Esophagus muscularis mucosa (tissue), 4 donors: ENCODE data around the gene PPIA. TPM values are rescaled to one million over a fixed set of nuclear protein-coding genes. Genes with fewer than 3 reads are reported as not detected.
A peak's percentile ranks its signal among the peaks of the same experiment; 100 is the strongest.

Experiments
- DNase-seq: peaks from one replicate; pipeline ENCODE4 v3.0.0-alpha.2; 2017; ENCODE audit errors: extremely low spot score
- H3K27ac ChIP-seq, 4 donors: fragments of 200-600 bp; sonication (generic); replicated peaks in 1 of 4; 1 replicate in 3 of 4; 2 replicates in 1 of 4; pipeline ENCODE4 v1.5.1; 2016 to 2019; ENCODE audit warnings: mild to moderate bottlenecking in 1 of 4
- H3K27me3 ChIP-seq, 4 donors: fragments of 200-600 bp; sonication (generic); one replicate each; pipeline versions ENCODE4 v1.5.1 to v1.6.0; 2016 to 2019
- H3K36me3 ChIP-seq, 4 donors: fragments of 200-600 bp; sonication (generic); one replicate each; pipeline ENCODE4 v1.5.1; 2016 to 2019
- H3K4me1 ChIP-seq, 4 donors: fragments of 200-600 bp; sonication (generic); one replicate each; pipeline ENCODE4 v1.5.1; 2016 to 2019
- H3K4me3 ChIP-seq, 4 donors: fragments of 200-600 bp; sonication (generic); 1 replicate in 2 of 4; 2 replicates in 2 of 4; pipeline ENCODE4 v1.5.1; 2016 to 2019; ENCODE audit warnings: mild to moderate bottlenecking in 4 of 4, moderate library complexity in 1 of 4
- H3K9me3 ChIP-seq, 4 donors: fragments of 200-600 bp; sonication (generic); 1 replicate in 3 of 4; 2 replicates in 1 of 4; pipeline ENCODE4 v1.5.1; 2016 to 2019
- CTCF ChIP-seq, 3 experiments: fragments of 200-600 bp in 2 of 3; fragments of 450-650 bp in 1 of 3; sonication (generic) in 2 of 3; IDR thresholded peaks; one replicate each; pipeline ENCODE4 v1.5.1; 2017 to 2019; ENCODE audit warnings: antibody characterized with exemption in 3 of 3, mild to moderate bottlenecking in 2 of 3, moderate library complexity in 1 of 3
- EP300 ChIP-seq: sonication (generic); formaldehyde crosslinking; IDR thresholded peaks from one replicate; pipeline ENCODE4 v1.6.1; 2017; ENCODE audit warnings: antibody characterized with exemption
- POLR2A ChIP-seq: fragments of 450-650 bp; IDR thresholded peaks from one replicate; pipeline ENCODE4 v1.6.1; 2017; ENCODE audit warnings: antibody characterized with exemption, moderate library complexity, mild to moderate bottlenecking, low read depth
- POLR2AphosphoS5 ChIP-seq, 2 donors: sonication (generic); formaldehyde crosslinking; IDR thresholded peaks; one replicate each; pipeline ENCODE4 v1.6.1; 2017; ENCODE audit warnings: antibody characterized with exemption in 2 of 2
- WGBS: methylation state at CpG from one replicate; pipeline ENCODE4 v1.1.5; 2018; 5-methylcytosine and 5-hydroxymethylcytosine counted together
- intact Hi-C: fragments of 100-400 bp; cut with DNase I; formaldehyde crosslinking; loops from one replicate; pipeline ENCODE4 v1.15.1; 2023
- total RNA-seq, 4 donors: library from RNA; depleted of rRNA; stranded (reverse); fragments of >200 nt; gene quantifications; one replicate each; pipeline versions ENCODE4 v1.1.0 to v1.2.1, GENCODE V29; 2016

The PPIA gene
- total RNA-seq, 4 donors from 2014 or later, result 1,223 to 1,666 (median 1,462) TPM

GRCh38 chr7:44766416-44766801, 30.1 kb upstream of the PPIA start:
- Histone ChIP-seq H3K27me3 (no peaks in the 10 kb centered on the region), H3K36me3 (peaks cover 52 to 65% (median 64%) of the 10 kb centered on the region in 4 donors), H3K4me1 (peaks cover 36 to 57% (median 49%) of the 10 kb centered on the region in 4 donors), H3K27ac (peak overlapping the region in 3 of 4 donors; percentile 7 to 83 (median 77)), H3K9me3 (no peaks in the 10 kb centered on the region), H3K4me3 (no peak overlapping the region)
- intact Hi-C loops, result no loop called here
- DNase-seq, result no peak
- TF ChIP-seq POLR2A (no peak), EP300 (no peak), POLR2AphosphoS5 (IDR thresholded peaks at IDR 0.05) (no peak), CTCF (IDR thresholded peaks at IDR 0.05) (no peak)
- 89% methylated on average over 7 of the region's 11 CpGs for WGBS

- 66% methylated on average over 11 of the region's 19 CpGs for WGBS
- TF ChIP-seq EP300 (no peak), POLR2A (no peak), POLR2AphosphoS5 (IDR thresholded peaks at IDR 0.05) (no peak), CTCF (IDR thresholded peaks at IDR 0.05) (no peak)
- DNase-seq, result no peak
- H3K9me3 ChIP-seq, result no peaks in the 10 kb centered on the region
- H3K27ac ChIP-seq, result peak overlapping the region; percentile 77 to 83 (median 80)
- intact Hi-C loops, result no loop called here
- H3K27me3 ChIP-seq, result no peaks in the 10 kb centered on the region
- peaks cover 36 to 48% (median 45%) of the 10 kb centered on the region in 4 donors for H3K4me1 ChIP-seq
- H3K4me3 ChIP-seq, result peak overlapping the region in 1 of 4 donors; percentile 27
- H3K36me3 ChIP-seq, result peaks cover 46 to 56% (median 55%) of the 10 kb centered on the region in 4 donors
These were observed 29.2 kb upstream of the PPIA start for GRCh38 chr7:44767134-44767911.

GRCh38 chr7:44767912-44768627, 28.4 kb upstream of the PPIA start:
- Histone ChIP-seq H3K27ac (peak overlapping the region; percentile 77 to 83 (median 80)), H3K27me3 (no peaks in the 10 kb centered on the region), H3K9me3 (no peaks in the 10 kb centered on the region), H3K4me3 (peak overlapping the region; percentile 14 to 38 (median 26)), H3K4me1 (peaks cover 36 to 45% (median 43%) of the 10 kb centered on the region in 4 donors), H3K36me3 (peaks cover 42 to 48% (median 48%) of the 10 kb centered on the region in 4 donors)
- intact Hi-C loops, result no loop called here
- 33% methylated on average over 9 of the region's 12 CpGs for WGBS
- no peak for DNase-seq
- TF ChIP-seq POLR2AphosphoS5 (IDR thresholded peaks at IDR 0.05) (peak; percentile 50 to 71), POLR2A (no peak)

- peak overlapping the region; percentile 77 to 83 (median 80) for H3K27ac ChIP-seq
- TF ChIP-seq POLR2AphosphoS5 (IDR thresholded peaks at IDR 0.05) (no peak), EP300 (no peak), CTCF (IDR thresholded peaks at IDR 0.05) (no peak), POLR2A (no peak)
- peaks cover 36 to 45% (median 43%) of the 10 kb centered on the region in 4 donors for H3K4me1 ChIP-seq
- intact Hi-C loops, result no loop called here
- H3K27me3 ChIP-seq, result no peaks in the 10 kb centered on the region
- H3K36me3 ChIP-seq, result peaks cover 36 to 41% (median 41%) of the 10 kb centered on the region in 4 donors
- DNase-seq, result no peak
- H3K4me3 ChIP-seq, result peak overlapping the region; percentile 14 to 38 (median 26)
- WGBS, result 64% methylated on average over 10 of the region's 11 CpGs
- no peaks in the 10 kb centered on the region for H3K9me3 ChIP-seq
These were observed 27.7 kb upstream of the PPIA start for GRCh38 chr7:44768628-44769371.
